Fibroblast of gingiva (primary cell): Measurements from ENCODE around the gene LPP.
"Not testable (repeated sequence)": the region's sequence is repeated elsewhere in the genome, so short reads cannot be mapped to it uniquely, and the experiment has no call there.

ENCODE experiments used
- DNase-seq: peaks from one replicate; pipeline ENCODE4 v3.0.0-alpha.2; 2011; ENCODE audit warnings: low read depth

LPP gene

GRCh38 chr3:188154014-188154808, at the start of gene LPP:
Gene LPP, plus strand, starts transcription at chr3:188154157. Its CDS starts 251,964 bp downstream, at chr3:188406121.
- peak; percentile 87 for DNase-seq

GRCh38 chr3:188106006-188106405, 48.0 kb upstream of the LPP start:
- no peak for DNase-seq

- no peak for DNase-seq
Observed at GRCh38 chr3:188106454-188106853, 47.5 kb upstream of the LPP start.

- no peak for DNase-seq
Observed at GRCh38 chr3:188106887-188107830, 46.8 kb upstream of the LPP start.

- DNase-seq, result no peak
Observed at GRCh38 chr3:188108703-188109412, 45.1 kb upstream of the LPP start.

GRCh38 chr3:188111002-188111584, 42.9 kb upstream of the LPP start:
- DNase-seq, result no peak

GRCh38 chr3:188113756-188114155, 40.2 kb upstream of the LPP start:
- no peak for DNase-seq

GRCh38 chr3:188119846-188120245, 34.1 kb upstream of the LPP start:
- DNase-seq, result no peak

- DNase-seq, result no peak
Observed at GRCh38 chr3:188122571-188123169, 31.3 kb upstream of the LPP start.

GRCh38 chr3:188123170-188123905, 30.6 kb upstream of the LPP start:
- DNase-seq, result no peak

GRCh38 chr3:188124184-188124583, 29.8 kb upstream of the LPP start:
- no peak for DNase-seq

GRCh38 chr3:188125076-188125475, 28.9 kb upstream of the LPP start:
- DNase-seq, result peak; percentile 27

GRCh38 chr3:188126276-188126675, 27.7 kb upstream of the LPP start:
- peak; percentile 9 for DNase-seq

- no peak for DNase-seq
Observed at GRCh38 chr3:188126934-188127333, 27.0 kb upstream of the LPP start.

GRCh38 chr3:188128905-188129304, 25.1 kb upstream of the LPP start:
- DNase-seq, result no peak

GRCh38 chr3:188131023-188131422, 22.9 kb upstream of the LPP start:
- DNase-seq, result not testable (repeated sequence)

- DNase-seq, result peak; percentile 87
Observed at GRCh38 chr3:188133219-188133618, 20.7 kb upstream of the LPP start.

- DNase-seq, result peak; percentile 5
Observed at GRCh38 chr3:188133646-188134045, 20.3 kb upstream of the LPP start.

GRCh38 chr3:188134079-188134478, 19.9 kb upstream of the LPP start:
- no peak for DNase-seq

GRCh38 chr3:188134856-188135255, 19.1 kb upstream of the LPP start:
- DNase-seq, result no peak

- DNase-seq, result no peak
Observed at GRCh38 chr3:188135271-188135670, 18.7 kb upstream of the LPP start.
